H1 (cell line): ENCODE results near the gene PHKA2.

ENCODE experiments used
- CTCF ChIP-seq, 3 experiments: IDR thresholded peaks; 1 replicate in 2 of 3; 2 replicates in 1 of 3; pipeline versions ENCODE4 v1.5.1 to v1.6.1; 2011; ENCODE audit warnings: low read length in 3 of 3, mild to moderate bottlenecking in 3 of 3, inconsistent platforms in 2 of 3, low read depth in 1 of 3, moderate library complexity in 1 of 3; ENCODE audit not compliant: insufficient read depth in 1 of 3; ENCODE audit errors: control extremely low read depth in 1 of 3
- EZH2 ChIP-seq: fragments of 200-600 bp; sonication (generic); IDR thresholded peaks from 2 replicates; pipeline ENCODE4 v1.7.1; 2012; ENCODE audit warnings: low read depth, mild to moderate bottlenecking, moderate library complexity, low read length, inconsistent platforms; ENCODE audit not compliant: severe bottlenecking
- MAFK ChIP-seq: IDR thresholded peaks from 2 replicates; pipeline ENCODE4 v1.6.1; 2012; ENCODE audit warnings: low read depth, mild to moderate bottlenecking, improper control_type of control experiment, low read length
- POLR2A ChIP-seq, 2 experiments: IDR thresholded peaks; 1 replicate in 1 of 2; 2 replicates in 1 of 2; pipeline ENCODE4 v1.6.1; 2011; ENCODE audit warnings: low read depth in 2 of 2, low read length in 2 of 2, mild to moderate bottlenecking in 2 of 2; ENCODE audit errors: control extremely low read depth in 1 of 2
- POLR2AphosphoS5 ChIP-seq: IDR thresholded peaks from 2 replicates; pipeline ENCODE4 v1.6.1; 2011; ENCODE audit warnings: low read depth, low read length
- RFX5 ChIP-seq: IDR thresholded peaks from 2 replicates; pipeline ENCODE4 v1.6.1; 2011; ENCODE audit warnings: low read depth, low read length, improper control_type of control experiment, borderline replicate concordance
- TCF12 ChIP-seq: IDR thresholded peaks from 2 replicates; pipeline ENCODE4 v1.6.1; 2011; ENCODE audit warnings: low read depth, mild to moderate bottlenecking, low read length

GRCh38 chrX:18864390-18864920 lies 119.5 kb downstream of the PHKA2 start:
- TF ChIP-seq RFX5 (no peak), POLR2AphosphoS5 (no peak), CTCF (IDR thresholded peaks at IDR 0.05; ENCODE audit: control extremely low read depth in 1 of 3, insufficient read depth in 1 of 3, low read depth in 1 of 3, low read length in 3 of 3) (no peak), EZH2 (no peak), MAFK (no peak), TCF12 (no peak), POLR2A (IDR thresholded peaks at IDR 0.05; ENCODE audit: control extremely low read depth in 1 of 2, low read depth in 2 of 2, low read length in 2 of 2) (no peak)
